Coronary artery (tissue), 2 donors: ENCODE measurements around the gene NIPSNAP2.

Experiments used
- DNase-seq: peaks from one replicate; pipeline ENCODE4 v3.0.0-alpha.2; 2017; ENCODE audit warnings: low spot score
- H3K27ac ChIP-seq, 2 donors: fragments of 200-600 bp; sonication (generic); one replicate each; pipeline ENCODE4 v1.5.1; 2016 to 2019
- H3K4me3 ChIP-seq: fragments of 200-600 bp; sonication (generic); 2 replicates; pipeline ENCODE4 v1.5.1; 2016; ENCODE audit warnings: mild to moderate bottlenecking, moderate library complexity
- TF ChIP-seq, protein P1 (sequence below): fragments of 200-600 bp; sonication (generic); IDR thresholded peaks from one replicate; pipeline ENCODE4 v1.5.1; 2019; ENCODE audit warnings: antibody characterized with exemption

Gene NIPSNAP2

DNA sequence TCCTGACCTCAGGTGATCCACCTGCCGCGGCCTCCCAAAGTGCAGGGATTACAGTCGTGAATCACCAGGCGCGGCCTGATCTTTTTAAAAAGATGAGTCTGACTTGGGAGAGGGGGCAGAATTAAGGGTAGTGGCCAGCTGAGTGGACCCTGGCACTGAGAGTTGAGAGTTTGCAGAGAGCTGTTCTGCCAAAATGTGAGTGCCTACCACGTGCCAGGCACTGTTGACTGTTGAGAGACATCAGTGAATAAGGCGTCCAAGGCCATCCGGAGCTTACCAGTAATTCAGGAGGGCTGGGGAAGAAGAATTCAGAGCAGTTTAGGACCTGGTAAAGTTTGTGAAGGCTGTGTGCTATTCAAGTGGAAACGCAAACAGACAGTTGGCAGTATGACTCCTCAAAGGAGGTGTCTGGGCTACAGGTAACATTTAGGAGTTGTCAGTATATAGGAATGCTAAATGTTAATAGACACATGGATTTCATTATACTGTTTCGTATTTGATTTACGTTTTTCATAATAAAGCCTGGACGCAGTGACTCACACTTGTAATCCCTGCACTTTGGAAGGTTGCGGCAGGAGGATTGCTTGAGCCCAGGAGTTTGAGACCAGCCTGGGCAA lies 1.5 kb downstream of the NIPSNAP2 start:
- Histone ChIP-seq H3K27ac (no peak overlapping the region), H3K4me3 (peak overlapping the region; percentile 92)
- TF ChIP-seq, protein P1, sequence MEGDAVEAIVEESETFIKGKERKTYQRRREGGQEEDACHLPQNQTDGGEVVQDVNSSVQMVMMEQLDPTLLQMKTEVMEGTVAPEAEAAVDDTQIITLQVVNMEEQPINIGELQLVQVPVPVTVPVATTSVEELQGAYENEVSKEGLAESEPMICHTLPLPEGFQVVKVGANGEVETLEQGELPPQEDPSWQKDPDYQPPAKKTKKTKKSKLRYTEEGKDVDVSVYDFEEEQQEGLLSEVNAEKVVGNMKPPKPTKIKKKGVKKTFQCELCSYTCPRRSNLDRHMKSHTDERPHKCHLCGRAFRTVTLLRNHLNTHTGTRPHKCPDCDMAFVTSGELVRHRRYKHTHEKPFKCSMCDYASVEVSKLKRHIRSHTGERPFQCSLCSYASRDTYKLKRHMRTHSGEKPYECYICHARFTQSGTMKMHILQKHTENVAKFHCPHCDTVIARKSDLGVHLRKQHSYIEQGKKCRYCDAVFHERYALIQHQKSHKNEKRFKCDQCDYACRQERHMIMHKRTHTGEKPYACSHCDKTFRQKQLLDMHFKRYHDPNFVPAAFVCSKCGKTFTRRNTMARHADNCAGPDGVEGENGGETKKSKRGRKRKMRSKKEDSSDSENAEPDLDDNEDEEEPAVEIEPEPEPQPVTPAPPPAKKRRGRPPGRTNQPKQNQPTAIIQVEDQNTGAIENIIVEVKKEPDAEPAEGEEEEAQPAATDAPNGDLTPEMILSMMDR = no peak
- DNase-seq = no peak

DNA sequence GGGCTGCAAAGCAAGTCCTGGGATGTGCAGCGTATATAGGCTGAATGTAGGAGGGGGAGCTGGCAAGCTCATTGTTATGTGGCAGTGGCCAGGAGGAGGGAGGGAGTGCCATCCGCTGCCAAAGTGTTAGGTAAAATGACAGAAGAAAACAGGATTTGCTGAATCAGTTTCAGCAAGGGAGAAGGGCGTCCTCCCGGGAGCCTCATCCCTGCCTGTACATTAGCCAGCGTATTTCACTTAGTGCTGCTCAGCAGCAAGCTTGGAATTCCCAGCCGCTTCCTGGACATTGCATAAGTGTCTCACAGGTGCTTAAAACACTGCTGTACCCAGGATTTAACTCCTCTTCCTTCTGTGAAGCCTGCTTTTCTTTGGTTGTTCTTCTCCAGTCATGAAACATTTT lies 2.5 kb downstream of the NIPSNAP2 start:
- DNase-seq = no peak
- TF ChIP-seq, protein P1 = no peak
- Histone ChIP-seq H3K4me3 (no peak overlapping the region), H3K27ac (no peak overlapping the region)

DNA sequence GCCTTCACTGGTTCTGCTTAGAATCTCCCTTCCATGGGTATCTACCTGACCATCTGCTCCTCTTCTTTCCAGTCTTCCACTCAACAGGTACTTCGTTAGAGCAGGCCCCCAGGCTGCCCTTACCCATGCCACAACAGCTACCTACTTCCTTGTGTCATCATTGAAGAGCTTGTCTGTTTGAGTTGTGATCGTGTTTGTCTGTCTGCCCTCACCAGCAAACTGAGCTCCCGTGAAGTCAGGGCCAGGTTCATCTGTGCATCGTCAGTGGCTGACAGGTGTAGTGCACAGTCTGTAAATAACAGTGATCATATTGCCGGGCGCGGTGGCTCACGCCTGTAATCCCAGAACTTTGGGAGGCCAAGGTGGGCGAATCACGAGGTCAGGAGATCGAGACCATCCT lies 5.0 kb downstream of the NIPSNAP2 start:
- Histone ChIP-seq H3K27ac (no peak overlapping the region), H3K4me3 (no peak overlapping the region)
- TF ChIP-seq, protein P1 = no peak
- no peak for DNase-seq

DNA sequence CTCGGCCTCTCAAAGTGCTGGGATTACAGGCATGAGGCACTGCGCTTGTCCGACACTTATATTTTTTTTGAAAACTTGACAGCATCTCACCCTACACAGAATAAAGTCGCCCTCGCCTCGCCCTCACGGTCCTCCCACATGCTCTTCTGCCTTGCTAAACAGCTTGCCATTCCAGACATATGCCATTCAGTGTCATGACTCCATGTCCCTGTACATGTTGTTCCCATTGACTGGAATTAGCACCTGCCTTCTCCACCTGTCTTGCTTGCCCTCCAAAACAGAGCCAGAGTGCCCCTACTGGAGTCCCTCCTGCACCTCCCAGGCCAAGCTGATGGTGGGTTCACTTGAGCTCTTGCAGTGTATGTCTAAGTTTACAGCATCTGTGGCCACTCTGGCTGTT lies 6.2 kb downstream of the NIPSNAP2 start:
- TF ChIP-seq, protein P1 = no peak
- no peak for DNase-seq
- H3K4me3 ChIP-seq = no peak overlapping the region
- no peak overlapping the region for H3K27ac ChIP-seq

DNA sequence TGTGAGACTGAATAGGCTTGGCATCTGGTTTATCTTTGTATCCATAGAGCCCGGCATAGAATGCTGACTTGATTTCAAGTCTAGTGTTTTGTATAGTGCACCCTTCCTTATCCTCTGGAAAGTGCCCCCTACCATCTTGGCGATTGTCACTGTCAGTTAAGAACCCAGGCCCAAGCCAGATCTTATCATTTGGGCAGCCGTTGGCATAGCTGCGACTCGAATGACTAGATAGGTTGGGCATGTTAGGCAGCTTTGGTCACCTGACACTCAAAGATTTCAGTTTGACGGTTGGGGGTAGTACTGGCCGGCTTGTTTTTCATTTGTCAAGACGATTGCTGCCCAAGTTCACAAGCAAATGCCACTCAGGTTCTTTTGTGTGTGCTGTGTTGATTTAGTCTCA lies 6.6 kb downstream of the NIPSNAP2 start:
- TF ChIP-seq, protein P1 = no peak
- no peak overlapping the region for H3K4me3 ChIP-seq
- no peak for DNase-seq
- no peak overlapping the region for H3K27ac ChIP-seq

DNA sequence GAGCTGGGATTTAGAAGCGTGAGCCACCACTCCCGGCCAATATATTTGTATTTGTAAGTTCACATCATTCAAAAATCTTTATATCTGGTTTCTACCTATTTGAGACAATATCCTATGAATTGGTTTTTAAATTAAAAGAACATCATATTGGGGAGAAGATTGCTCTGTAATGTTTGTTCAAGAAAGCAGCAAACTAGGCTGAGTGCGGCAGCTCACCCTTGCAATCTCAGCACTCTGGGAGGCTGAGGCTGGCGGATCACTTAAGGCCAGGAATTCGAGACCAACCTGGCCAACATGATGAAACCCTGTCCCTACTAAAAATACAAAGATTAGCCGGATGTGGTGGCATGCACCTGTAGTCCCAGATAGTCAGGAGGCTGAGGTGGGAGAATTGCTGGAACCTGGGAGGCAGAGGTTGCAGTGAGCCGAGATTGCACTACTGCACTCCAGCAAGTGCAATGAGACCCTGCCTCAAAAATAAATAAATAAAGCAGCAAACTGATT lies 9.4 kb downstream of the NIPSNAP2 start:
- TF ChIP-seq, protein P1 = no peak
- H3K4me3 ChIP-seq = no peak overlapping the region
- DNase-seq = no peak
- no peak overlapping the region for H3K27ac ChIP-seq

DNA sequence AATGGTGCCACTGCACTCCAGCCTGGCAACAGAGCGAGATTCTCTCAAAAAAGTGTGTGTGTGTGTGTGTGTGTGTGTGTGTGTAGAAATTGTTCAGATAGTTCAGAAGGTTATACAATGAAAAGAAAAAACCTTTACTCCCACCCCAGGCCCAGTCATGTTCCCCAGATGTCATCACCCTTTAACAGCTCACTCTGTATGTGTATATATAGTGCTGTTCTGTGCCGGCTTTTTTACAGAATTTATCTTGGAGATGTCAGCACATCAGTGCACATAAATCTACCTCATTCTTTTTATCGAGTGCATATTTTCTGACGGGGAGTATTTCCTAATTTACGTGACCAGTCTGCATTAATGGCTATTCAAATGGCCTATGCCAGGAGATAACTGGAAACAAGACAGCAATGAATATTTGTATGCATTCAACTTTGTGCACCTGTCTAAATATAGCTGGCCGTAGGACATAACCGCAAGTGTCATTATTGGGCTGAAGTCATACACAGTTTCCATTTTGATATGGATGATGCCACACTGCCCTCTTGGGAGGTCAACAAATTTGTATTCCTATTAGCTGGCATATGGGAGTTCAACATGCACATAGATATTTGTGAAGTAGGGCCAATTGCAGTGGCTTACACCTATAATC lies 11.7 kb downstream of the NIPSNAP2 start:
- DNase-seq = no peak
- Histone ChIP-seq H3K27ac (no peak overlapping the region), H3K4me3 (no peak overlapping the region)
- TF ChIP-seq, protein P1 = no peak
